Measurements from ENCODE around the gene SERHL2. TPM values are rescaled to one million over a fixed set of nuclear protein-coding genes. Genes with fewer than 3 reads are reported as not detected.

SERHL2 gene
- polyA plus RNA-seq, 1 of the 3 experiments (the other 2 are of a cell fraction): 3.1 TPM

DNA sequence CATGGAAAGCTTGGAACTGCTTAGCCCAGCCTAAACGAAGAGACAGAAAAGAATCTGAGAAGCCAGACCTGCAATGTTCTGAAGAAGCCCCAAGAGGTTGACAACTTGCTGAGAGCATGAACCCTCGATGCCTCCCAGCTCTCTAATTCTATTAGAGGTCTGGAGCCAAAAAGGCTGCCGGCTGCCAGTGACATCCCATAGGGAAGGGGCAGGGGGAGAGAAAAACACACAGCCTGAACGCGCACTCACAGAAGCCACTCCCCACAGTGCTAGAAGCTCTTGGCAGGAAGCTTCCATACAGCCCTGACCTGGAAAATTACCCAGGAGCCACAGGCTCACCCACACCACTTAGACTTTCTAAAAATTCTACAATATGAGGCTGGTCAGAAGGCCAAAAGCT lies 42.6 kb downstream of the SERHL2 start (continued):
- TF ChIP-seq FOXM1 (IDR thresholded peaks at IDR 0.05; ENCODE audit: low read depth): no peak

GRCh38 chr22:42596863-42597530 lies 43.2 kb downstream of the SERHL2 start:
- ChIA-PET POLR2A (no interaction called here), CTCF (interaction anchor here (0.8 kb wide), 1 partner anchor 14 kb away, joined by 4 read pairs; no protein-coding TSS in a partner anchor)
- Histone ChIP-seq H3K4me3 (ENCODE audit: low read depth in 2 of 2, low read length in 1 of 2) (no peak overlapping the region), H3K27ac (ENCODE audit: low read depth in 2 of 2, low read length in 1 of 2) (no peak overlapping the region; a peak in 1 of 4 replicates), H3K36me3 (replicated peaks in 1 of 2; ENCODE audit: control insufficient read depth in 1 of 2, insufficient read depth in 2 of 2, low read length in 1 of 2) (peaks cover 21 to 34% of the 10 kb centered on the region in 2 experiments), H3K27me3 (ENCODE audit: insufficient read depth) (no peaks in the 10 kb centered on the region), H3K79me2 (ENCODE audit: insufficient read depth) (0 out of 2 replicates have a peak, but pooled peaks cover 12% of the 10 kb centered on the region), H3K4me1 (ENCODE audit: control insufficient read depth in 1 of 2, insufficient read depth in 2 of 2, low read depth in 1 of 2, low read length in 1 of 2) (peaks cover 0 to 14% of the 10 kb centered on the region in 2 experiments; a peak in 1 of 4 replicates), H3F3A (replicated peaks; ENCODE audit: insufficient read depth) (no peaks in the 10 kb centered on the region), H2AFZ (ENCODE audit: low read depth) (no peak overlapping the region), H3K4me2 (no peak overlapping the region), H3K9ac (no peak overlapping the region), H4K20me1 (ENCODE audit: insufficient read depth) (no peaks in the 10 kb centered on the region), H3K9me2 (no peaks in the 10 kb centered on the region), H3K9me3 (no peaks in the 10 kb centered on the region)
- DNase-seq: no peak
- WGBS (ENCODE audit: low lambda C conversion rate): 93% methylated on average over 9 of the region's 11 CpGs
- no peak for TF ChIP-seq SIN3A (IDR thresholded peaks at IDR 0.05; ENCODE audit: borderline replicate concordance, low read depth, low read length)
- no peak for TF ChIP-seq FOXJ3 (CRISPR knock-in tag; IDR thresholded peaks at IDR 0.05)
- TF ChIP-seq NRF1 (IDR thresholded peaks at IDR 0.05; ENCODE audit: low read depth, low read length): no peak

- no peaks in the 10 kb centered on the region for H3K9me2 ChIP-seq
- H3K27ac ChIP-seq (ENCODE audit: low read depth in 2 of 2, low read length in 1 of 2): no peak overlapping the region
- no peak overlapping the region for H3K9ac ChIP-seq
- TF ChIP-seq IRF3 (IDR thresholded peaks at IDR 0.05; ENCODE audit: low read depth, low read length): no peak
- no peak for TF ChIP-seq NRF1 (IDR thresholded peaks at IDR 0.05; ENCODE audit: low read depth, low read length)
- TF ChIP-seq EP300 (IDR thresholded peaks at IDR 0.05; ENCODE audit: borderline replicate concordance in 1 of 2, low read depth in 1 of 2, low read length in 1 of 2): no peak
- TF ChIP-seq, protein P1, sequence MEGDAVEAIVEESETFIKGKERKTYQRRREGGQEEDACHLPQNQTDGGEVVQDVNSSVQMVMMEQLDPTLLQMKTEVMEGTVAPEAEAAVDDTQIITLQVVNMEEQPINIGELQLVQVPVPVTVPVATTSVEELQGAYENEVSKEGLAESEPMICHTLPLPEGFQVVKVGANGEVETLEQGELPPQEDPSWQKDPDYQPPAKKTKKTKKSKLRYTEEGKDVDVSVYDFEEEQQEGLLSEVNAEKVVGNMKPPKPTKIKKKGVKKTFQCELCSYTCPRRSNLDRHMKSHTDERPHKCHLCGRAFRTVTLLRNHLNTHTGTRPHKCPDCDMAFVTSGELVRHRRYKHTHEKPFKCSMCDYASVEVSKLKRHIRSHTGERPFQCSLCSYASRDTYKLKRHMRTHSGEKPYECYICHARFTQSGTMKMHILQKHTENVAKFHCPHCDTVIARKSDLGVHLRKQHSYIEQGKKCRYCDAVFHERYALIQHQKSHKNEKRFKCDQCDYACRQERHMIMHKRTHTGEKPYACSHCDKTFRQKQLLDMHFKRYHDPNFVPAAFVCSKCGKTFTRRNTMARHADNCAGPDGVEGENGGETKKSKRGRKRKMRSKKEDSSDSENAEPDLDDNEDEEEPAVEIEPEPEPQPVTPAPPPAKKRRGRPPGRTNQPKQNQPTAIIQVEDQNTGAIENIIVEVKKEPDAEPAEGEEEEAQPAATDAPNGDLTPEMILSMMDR (IDR thresholded peaks at IDR 0.05): no peak
- no peak for TF ChIP-seq JUND (IDR thresholded peaks at IDR 0.05)
- no peak for TF ChIP-seq TEAD4 (IDR thresholded peaks at IDR 0.05; ENCODE audit: borderline replicate concordance, insufficient read depth)
- TF ChIP-seq RFX5 (IDR thresholded peaks at IDR 0.05; ENCODE audit: low read length): no peak
- H3K4me3 ChIP-seq (ENCODE audit: low read depth in 2 of 2, low read length in 1 of 2): no peak overlapping the region
- H4K20me1 ChIP-seq (ENCODE audit: insufficient read depth): peaks cover 12% of the 10 kb centered on the region; the same call in 1 of the 2 replicates
- H3K27me3 ChIP-seq (ENCODE audit: insufficient read depth): no peaks in the 10 kb centered on the region
- peaks cover 0 to 4% of the 10 kb centered on the region in 2 experiments; a peak in 1 of 4 replicates for H3K4me1 ChIP-seq (ENCODE audit: control insufficient read depth in 1 of 2, insufficient read depth in 2 of 2, low read depth in 1 of 2, low read length in 1 of 2)
- POLR2A ChIA-PET: no interaction called here
- no peaks in the 10 kb centered on the region for H3K9me3 ChIP-seq
- H2AFZ ChIP-seq (ENCODE audit: low read depth): no peak overlapping the region
- no peak for DNase-seq
- 98% methylated on average over 6 of the region's 6 CpGs for WGBS (ENCODE audit: low lambda C conversion rate)
- H3K79me2 ChIP-seq (ENCODE audit: insufficient read depth): peaks cover 48% of the 10 kb centered on the region
- H3F3A ChIP-seq (replicated peaks; ENCODE audit: insufficient read depth): no peaks in the 10 kb centered on the region
- no peak overlapping the region for H3K4me2 ChIP-seq
- H3K36me3 ChIP-seq (replicated peaks in 1 of 2; ENCODE audit: control insufficient read depth in 1 of 2, insufficient read depth in 2 of 2, low read length in 1 of 2): peaks cover 6 to 21% of the 10 kb centered on the region in 2 experiments
- CTCF ChIA-PET: no interaction called here
Observed at GRCh38 chr22:42601879-42602465, 48.2 kb downstream of the SERHL2 start.
